Hepatic stellate cell (primary cell): ENCODE data around the gene KIF4A.
A peak's percentile ranks its signal among the peaks of the same experiment; 100 is the strongest.
"Not testable (repeated sequence)": the region's sequence is repeated elsewhere in the genome, so short reads cannot be mapped to it uniquely, and the experiment has no call there.

Experiments
- DNase-seq: peaks from one replicate; pipeline ENCODE4 v3.0.0; 2011; ENCODE audit warnings: low spot score

The KIF4A gene, protein sequence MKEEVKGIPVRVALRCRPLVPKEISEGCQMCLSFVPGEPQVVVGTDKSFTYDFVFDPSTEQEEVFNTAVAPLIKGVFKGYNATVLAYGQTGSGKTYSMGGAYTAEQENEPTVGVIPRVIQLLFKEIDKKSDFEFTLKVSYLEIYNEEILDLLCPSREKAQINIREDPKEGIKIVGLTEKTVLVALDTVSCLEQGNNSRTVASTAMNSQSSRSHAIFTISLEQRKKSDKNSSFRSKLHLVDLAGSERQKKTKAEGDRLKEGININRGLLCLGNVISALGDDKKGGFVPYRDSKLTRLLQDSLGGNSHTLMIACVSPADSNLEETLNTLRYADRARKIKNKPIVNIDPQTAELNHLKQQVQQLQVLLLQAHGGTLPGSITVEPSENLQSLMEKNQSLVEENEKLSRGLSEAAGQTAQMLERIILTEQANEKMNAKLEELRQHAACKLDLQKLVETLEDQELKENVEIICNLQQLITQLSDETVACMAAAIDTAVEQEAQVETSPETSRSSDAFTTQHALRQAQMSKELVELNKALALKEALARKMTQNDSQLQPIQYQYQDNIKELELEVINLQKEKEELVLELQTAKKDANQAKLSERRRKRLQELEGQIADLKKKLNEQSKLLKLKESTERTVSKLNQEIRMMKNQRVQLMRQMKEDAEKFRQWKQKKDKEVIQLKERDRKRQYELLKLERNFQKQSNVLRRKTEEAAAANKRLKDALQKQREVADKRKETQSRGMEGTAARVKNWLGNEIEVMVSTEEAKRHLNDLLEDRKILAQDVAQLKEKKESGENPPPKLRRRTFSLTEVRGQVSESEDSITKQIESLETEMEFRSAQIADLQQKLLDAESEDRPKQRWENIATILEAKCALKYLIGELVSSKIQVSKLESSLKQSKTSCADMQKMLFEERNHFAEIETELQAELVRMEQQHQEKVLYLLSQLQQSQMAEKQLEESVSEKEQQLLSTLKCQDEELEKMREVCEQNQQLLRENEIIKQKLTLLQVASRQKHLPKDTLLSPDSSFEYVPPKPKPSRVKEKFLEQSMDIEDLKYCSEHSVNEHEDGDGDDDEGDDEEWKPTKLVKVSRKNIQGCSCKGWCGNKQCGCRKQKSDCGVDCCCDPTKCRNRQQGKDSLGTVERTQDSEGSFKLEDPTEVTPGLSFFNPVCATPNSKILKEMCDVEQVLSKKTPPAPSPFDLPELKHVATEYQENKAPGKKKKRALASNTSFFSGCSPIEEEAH

GRCh38 chrX:70289793-70290770, at the start of gene KIF4A, which contains the start of gene PDZD11:
Gene KIF4A, plus strand, starts transcription at chrX:70290104. Its CDS starts 355 bp downstream, at chrX:70290459.
Gene PDZD11, minus strand, starts transcription at chrX:70289927. Its CDS starts 586 bp downstream, at chrX:70289341.
- peak; percentile 95 for DNase-seq

DNA sequence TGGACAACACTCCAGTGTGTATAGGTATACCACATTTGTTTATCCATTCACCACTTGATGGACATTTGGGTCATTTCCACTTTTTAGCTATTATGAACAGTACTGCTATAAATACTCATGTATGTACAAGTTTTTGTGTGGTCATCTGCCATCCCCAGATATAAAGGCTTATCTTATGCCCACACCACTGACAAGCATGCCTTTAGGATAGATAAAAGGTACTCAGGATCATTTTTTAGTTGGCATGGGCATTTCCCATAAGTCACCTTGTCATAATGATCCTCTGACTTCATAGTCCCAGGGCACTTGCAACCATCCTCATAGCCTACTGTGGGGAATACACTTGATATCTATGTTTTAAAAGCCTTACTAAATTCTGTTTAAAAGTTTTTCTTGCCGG, 49.2 kb upstream of the KIF4A start:
- no peak for DNase-seq

GRCh38 chrX:70241501-70241900, 48.4 kb upstream of the KIF4A start:
- no peak for DNase-seq

- DNase-seq = not testable (repeated sequence)
Measured at GRCh38 chrX:70243601-70244000, 46.3 kb upstream of the KIF4A start.

DNA sequence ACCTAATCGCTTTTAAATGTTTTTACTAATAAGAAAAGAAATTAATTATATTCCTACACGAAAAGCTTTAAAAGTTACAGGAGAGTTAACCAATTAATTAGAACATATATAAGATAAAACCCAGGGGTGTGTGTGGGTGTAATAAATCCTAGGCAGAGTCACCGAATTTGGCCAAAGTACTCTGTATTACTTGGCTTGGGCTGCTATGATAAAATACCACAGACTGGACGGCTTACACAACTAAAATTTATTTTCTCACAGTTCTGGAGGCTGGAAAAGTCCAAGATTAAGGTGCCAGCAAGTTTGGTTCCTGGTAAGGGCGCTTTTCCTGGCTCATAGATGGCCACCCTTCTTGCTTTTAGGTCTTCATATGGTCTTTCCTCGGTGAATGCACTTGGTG, 45.0 kb upstream of the KIF4A start:
- no peak for DNase-seq

DNA sequence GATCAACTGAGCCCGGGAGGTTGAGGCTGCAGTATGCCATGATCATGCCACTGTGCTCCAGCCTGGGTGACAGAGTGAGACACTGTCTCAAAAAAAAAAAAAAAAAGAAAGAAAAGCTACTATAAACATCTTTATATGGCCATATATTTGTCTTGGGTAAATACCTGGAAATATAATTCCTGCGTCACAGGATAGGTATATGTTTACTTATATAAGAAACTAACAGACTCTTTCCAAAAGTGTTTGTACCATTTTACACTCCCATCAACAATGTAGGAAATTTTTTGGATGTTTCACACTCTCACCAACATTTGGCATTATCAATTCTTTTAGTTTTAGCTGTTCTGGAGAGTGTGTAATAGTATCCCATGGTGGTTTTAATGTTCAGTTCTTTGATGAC, 42.7 kb upstream of the KIF4A start:
- no peak for DNase-seq

DNA sequence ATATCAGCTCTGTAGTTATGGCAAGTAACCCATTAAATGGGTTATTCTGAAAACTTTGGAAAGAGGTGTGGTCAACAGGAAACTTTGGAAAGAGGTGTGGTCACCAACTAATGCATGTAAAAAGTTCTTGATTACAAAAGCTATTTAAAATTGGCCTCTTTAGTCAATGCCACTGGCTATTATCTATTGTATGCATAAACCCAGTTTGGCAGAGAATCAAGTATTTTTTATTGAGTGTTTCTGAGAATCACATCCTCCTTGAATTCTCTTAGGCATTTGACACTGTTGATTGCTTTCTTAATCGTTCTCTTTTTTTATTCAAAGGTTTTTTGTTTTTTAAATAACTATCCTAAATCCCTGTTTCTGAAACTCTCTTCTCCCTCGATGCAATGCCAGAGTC, 37.4 kb upstream of the KIF4A start:
- DNase-seq = no peak

DNA sequence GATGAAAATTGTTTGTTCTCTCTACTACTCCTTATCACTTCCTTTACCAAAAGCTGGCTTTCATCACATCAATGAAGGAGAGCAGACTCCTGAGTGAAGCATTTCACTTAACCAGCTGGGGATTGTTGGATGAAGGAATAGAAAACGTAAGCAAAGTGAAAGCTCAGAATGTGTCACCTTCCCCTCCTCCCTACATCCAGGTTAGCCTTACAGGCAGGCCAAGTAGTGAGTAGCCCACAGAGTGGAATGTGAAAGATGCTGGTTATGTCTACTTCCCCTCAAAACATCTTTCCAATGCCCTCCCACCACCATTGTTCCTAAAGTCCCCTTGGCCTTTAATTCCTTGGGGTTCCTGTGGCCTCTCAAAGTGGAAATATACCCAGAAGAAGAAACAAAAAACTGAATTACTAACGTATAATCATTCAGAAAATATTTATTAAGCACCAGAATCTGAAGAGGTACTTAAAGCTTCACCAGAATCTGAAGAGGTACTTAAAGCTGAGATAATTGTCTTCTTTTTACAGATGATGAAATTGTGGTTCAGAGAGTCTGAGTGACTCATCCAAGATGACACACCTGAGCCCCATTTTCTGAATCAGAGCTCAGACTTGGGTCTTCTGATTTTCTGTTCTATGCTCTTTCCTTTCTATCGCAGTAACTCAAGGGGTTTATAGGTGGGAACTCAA, 36.4 kb upstream of the KIF4A start:
- DNase-seq = no peak

DNA sequence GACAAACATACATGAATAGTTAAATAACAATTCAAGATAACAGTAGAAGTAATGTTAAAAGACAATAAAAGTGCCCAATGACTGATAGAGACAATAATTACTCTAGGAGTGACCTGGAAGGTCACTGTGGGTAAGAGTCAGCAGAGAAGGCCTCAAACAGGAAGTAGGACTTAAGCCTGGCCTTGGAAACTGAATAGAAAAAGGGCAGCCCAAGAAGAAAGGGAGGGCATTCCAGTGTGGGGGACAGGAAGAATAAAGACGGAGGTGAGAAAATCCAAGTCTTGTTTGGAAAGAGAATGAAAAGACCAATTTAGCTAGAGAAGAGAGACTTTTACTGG, 35.9 kb upstream of the KIF4A start:
- no peak for DNase-seq

- DNase-seq = no peak
Measured at GRCh38 chrX:70254909-70255308, 35.0 kb upstream of the KIF4A start.

DNA sequence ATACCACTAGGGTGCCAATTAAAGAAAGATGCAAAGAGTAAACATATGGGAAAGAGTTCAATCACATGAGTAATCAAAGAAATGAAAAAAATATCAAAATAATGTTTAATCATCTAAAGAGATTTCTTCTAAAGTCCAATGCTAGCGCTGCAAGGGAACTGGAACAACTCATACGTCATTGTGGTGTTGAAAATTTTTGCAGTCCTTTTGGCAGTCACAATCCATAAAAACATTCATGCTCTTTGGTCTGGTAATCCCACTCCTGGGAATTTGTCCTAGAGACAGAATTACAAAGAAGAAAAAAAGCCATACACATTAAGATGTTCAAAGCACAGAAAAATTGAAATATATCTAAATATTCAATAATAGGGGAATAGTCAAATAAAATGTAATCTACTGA, 34.5 kb upstream of the KIF4A start:
- no peak for DNase-seq

GRCh38 chrX:70257423-70258288, 32.2 kb upstream of the KIF4A start:
- no peak for DNase-seq

- DNase-seq = no peak
Measured at GRCh38 chrX:70260104-70260503, 29.8 kb upstream of the KIF4A start, which contains the start of gene P2RY4. Gene P2RY4, minus strand, starts transcription at chrX:70260204. Its CDS starts 580 bp downstream, at chrX:70259624.

DNA sequence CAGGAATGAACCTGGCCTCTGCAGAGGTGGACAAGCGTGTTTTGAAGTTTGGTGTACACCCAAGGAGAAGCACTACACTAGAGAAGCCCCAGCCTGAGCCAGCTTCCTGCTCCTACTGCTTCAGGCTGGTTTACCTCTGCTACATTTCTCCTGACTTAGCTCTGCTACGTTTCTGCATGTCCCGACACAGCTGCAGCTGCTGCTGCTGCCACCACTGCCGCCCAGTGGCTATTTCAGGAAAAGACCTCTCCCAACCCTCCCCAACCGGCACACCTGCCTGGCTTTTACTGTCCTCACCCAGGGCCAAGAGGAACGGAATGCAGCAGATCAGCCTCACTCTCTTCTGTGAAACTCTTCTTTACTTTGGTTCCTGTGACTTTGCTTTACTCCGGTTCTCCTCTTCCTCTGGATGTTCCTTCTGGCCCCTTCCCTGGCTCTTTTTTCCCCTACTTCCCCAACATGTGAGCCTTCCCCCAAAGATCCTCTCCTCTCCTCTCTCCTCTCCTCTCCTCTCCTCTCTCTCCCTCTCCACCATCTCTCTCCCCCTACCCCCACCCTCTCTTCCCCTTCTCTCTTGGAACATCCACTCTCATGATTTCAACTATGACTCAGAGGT, 26.8 kb upstream of the KIF4A start:
- peak; percentile 27 for DNase-seq

- DNase-seq = no peak
Measured at GRCh38 chrX:70264784-70265183, 25.1 kb upstream of the KIF4A start.

- DNase-seq = no peak
Measured at GRCh38 chrX:70268034-70268433, 21.9 kb upstream of the KIF4A start, which contains the start of gene ARR3. Gene ARR3, plus strand, starts transcription at chrX:70268334. Its CDS starts 1,052 bp downstream, at chrX:70269386.

GRCh38 chrX:70274029-70274428, 15.9 kb upstream of the KIF4A start:
- DNase-seq = not testable (repeated sequence)

GRCh38 chrX:70279081-70279480, 10.8 kb upstream of the KIF4A start:
- DNase-seq = no peak

- no peak for DNase-seq
Measured at GRCh38 chrX:70280573-70280972, 9.3 kb upstream of the KIF4A start.
